C4-2B (cell line): ENCODE results near the gene WWOX.

Source experiments
- CTCF ChIP-seq: fragments of 450-650 bp; conservative IDR thresholded peaks from 2 replicates; pipeline ENCODE4 v1.5.1; 2017; ENCODE audit warnings: mild to moderate bottlenecking
- ZFX ChIP-seq: fragments of 450-650 bp; IDR thresholded peaks from 2 replicates; pipeline ENCODE4 v1.6.1; 2017

- TF ChIP-seq CTCF (no peak), ZFX (no peak)
These were observed 843.3 kb downstream of the WWOX start for GRCh38 chr16:78942625-78943245.
